GM12878 (cell line): ENCODE results near the gene CENPP.

ENCODE experiments used
- NR2C2 ChIP-seq: IDR thresholded peaks from 2 replicates; pipeline ENCODE4 v1.6.1; 2011; ENCODE audit warnings: borderline replicate concordance, low read depth; ENCODE audit not compliant: control insufficient read depth, insufficient read length
- POLR2AphosphoS5 ChIP-seq: IDR thresholded peaks from 2 replicates; pipeline ENCODE4 v1.6.1; 2011; ENCODE audit warnings: mild to moderate bottlenecking, low read length, inconsistent platforms
- RAD21 ChIP-seq: IDR thresholded peaks from 2 replicates; pipeline ENCODE4 v1.6.1; 2011; ENCODE audit warnings: mild to moderate bottlenecking, low read depth, low read length, moderate library complexity; ENCODE audit not compliant: insufficient read depth

GRCh38 chr9:92486371-92486770, 160.6 kb downstream of the CENPP start:
- TF ChIP-seq NR2C2 (no peak), RAD21 (no peak), POLR2AphosphoS5 (no peak)
